ENCODE measurements around the gene ZNF821.
A peak's percentile ranks its signal among the peaks of the same experiment; 100 is the strongest.
"Not testable (repeated sequence)": the region's sequence is repeated elsewhere in the genome, so short reads cannot be mapped to it uniquely, and the experiment has no call there.

ZNF821 gene

DNA sequence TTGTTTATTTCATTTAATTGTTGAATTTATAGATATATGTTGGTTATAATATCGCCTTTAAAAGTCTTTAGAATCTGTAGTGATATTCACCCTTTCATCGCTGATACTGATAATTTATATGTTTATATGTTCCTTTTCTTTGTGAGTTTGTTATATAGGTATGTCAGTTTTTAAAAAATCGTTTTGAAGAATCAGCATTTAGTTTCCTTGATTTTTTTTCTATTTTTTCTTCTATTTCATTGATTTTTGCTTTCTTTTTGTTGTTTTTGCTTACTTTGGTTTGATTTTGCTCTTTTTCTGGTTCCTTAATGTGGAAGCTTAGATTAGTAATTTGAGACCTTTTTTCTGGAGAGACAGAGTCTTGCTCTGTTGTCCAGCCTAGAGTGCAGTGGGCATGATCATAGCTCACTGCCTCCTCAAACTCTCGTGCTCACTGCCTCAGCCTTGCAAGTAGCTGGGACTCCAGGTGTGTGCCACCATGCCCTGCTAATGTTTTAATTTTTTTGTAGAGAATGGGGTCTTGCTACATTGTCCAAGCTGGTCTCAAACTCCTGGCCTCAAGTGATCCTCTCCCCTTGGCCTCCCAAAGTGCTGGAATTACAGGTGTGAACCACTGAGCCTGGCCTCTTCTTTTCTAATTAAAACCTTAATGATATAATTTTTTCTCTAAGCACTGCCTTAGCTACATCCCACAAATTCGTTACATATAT lies 18.8 kb upstream of the ZNF821 start:
- DNase-seq (ENCODE audit: low spot score) = no peak

GRCh38 chr16:71899171-71899570 lies 15.2 kb upstream of the ZNF821 start:
- no peak for DNase-seq (ENCODE audit: low spot score)

DNA sequence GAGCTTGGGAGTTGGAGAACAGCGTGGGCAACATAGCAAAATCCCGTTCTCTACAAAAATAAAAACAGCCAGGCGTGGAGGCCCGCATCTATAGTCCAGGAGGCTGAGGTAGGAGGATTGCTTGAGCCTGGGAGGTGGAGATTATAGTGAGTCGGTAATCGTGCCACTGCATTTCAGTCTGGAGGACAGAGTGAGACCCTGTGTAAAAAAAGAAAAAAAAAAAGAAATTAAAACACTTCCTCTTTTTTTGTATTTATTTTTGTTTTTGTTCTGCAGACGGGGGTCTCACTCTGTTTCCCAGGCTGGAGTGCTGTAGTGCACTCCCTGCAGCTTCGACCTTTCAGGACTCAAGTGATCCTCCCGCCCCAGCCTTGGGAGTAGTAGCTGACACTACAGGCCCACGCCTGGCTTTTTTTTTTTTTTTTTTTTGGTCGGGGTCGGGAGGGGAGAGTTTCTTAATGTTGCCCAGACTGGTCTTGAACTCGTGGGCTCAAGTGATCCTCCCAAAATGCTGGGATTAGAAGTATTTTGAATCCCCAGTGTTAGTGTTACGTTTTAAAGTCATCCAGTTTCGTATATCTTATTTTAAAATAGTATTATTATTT lies 12.9 kb upstream of the ZNF821 start:
- no peak for DNase-seq (ENCODE audit: low spot score)

GRCh38 chr16:71895679-71896365 lies 11.8 kb upstream of the ZNF821 start:
- DNase-seq (ENCODE audit: low spot score) = no peak

GRCh38 chr16:71894921-71895678 lies 11.1 kb upstream of the ZNF821 start, which contains the start of gene IST1:
IST1 (plus strand) TSS chr16:71895531; CDS start chr16:71915641, 20,110 bp downstream.
- peak; percentile 97 for DNase-seq (ENCODE audit: low spot score)

DNA sequence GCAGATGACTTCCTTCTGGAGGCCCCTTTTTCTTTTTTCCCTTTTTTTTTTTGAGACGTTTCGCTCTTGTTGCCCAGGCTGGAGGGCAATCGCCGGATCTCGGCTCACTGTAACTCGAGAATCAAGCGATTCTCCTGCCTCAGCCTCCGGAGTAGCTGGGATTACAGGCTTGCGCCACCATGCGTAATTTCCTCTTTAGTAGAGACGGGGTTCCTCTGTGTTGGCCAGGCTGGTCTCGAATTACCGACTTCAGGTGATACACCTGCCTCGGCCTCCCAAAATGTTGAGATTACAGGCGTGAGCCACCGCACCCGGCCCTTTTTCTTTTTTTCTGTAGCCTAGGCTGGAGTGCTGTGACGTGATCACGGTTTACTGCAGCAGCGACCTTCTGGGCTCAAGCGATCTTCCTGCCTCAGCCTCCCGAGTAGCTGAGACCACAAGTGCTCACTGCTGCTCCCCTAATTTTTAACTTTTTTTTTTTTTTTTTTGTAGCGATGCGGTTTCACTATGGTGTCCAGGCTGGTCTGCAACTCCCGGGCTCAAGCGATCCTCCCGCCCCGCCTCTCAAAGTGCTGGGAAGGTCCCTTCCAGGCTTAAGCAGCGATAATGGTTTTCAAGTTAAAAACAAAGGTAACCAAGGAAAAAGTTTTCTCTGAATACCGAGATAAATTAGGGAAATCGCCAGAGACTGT lies 10.4 kb upstream of the ZNF821 start:
- no peak for DNase-seq (ENCODE audit: low spot score)

DNA sequence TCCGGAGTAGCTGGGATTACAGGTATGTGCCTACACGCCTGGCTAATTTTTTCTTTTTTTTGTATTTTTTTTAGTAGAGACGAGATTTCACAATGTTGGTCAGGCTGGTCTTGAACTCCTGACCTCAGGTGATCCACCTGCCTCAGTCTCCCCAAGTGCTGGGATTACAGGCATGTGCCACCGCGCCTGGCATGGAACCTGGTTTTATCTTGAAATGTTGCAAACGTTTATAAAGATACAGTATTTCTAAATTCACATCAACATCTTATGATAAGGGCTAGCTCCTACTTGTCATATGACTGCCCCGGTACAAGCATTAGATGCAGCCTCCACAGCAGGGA lies 9.9 kb upstream of the ZNF821 start:
- no peak for DNase-seq (ENCODE audit: low spot score)

GRCh38 chr16:71889147-71889546 lies 5.2 kb upstream of the ZNF821 start:
- DNase-seq (ENCODE audit: low spot score) = no peak

- no peak for DNase-seq (ENCODE audit: low spot score)
Measured at GRCh38 chr16:71885261-71885650, 1.3 kb upstream of the ZNF821 start.

- DNase-seq (ENCODE audit: low spot score) = peak; percentile 52
Measured at GRCh38 chr16:71883168-71883848, 674 bp downstream of the ZNF821 start.

DNA sequence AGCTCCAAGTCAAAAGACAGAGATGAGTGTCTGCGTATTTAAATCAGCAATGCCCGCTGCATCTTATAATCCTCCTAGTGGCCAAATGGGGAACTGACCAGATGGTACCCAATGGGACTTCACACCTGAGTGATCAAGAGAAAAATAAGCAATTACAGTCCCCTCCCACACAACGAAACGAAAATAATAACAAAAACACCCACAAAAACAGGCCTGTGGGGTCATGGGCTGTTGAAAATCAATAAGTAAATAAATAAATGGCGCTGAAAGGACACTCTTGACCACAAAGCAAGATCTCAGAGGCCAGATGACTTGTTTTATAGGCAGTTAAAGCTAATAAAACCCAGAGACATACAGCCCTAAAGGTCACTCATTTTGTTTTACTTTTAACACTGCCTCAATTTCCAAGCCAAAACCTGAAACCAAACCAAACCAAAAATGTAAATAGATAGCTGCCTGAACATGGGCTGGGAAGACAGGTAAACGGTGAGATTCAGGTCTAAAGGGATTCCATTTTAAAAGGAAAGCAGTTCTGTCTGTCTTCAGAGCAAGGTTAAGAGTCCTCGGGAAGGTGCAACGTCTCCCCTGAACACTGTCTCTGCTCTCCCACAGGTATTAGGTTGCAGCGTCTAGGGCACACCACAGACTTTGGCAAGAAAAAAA lies 1.3 kb downstream of the ZNF821 start:
- DNase-seq (ENCODE audit: low spot score) = peak; percentile 57

DNA sequence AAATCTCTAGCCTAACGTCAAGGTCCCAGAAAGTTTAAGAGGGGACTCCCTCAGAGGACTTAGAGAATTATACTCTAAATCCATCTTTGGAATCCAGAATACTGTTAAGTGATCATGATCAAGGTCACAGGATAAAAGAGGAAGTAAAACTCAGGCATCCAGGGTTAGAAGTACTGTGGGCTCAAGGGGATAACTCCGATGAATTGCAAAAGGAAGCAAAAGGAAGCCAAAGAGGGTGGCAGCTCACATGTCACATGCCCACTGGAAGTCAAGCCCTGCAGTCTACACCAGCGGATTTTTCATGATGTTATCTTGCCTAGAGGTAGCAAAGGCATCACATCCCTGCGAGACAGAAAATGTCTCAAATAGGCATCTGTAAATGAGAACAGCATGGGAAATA lies 3.8 kb downstream of the ZNF821 start:
- no peak for DNase-seq (ENCODE audit: low spot score)

DNA sequence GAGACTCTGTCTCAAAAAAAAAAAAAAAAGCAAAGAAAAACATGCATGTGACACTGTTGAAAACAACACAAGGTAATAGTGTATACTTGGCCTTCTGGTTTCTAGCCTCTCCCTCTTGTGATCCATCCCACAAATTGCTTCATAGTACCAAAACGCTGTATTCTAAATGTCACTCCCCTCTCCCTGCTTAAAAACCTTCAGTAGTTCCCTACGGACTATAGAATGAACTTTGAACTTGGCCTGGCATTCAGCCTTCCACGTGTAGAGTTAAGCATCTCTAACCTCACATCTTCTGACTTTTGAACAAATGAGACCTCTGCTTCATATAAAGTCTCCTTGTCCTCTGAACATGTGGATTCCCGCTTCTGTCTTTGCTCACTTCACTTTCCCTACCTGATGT lies 5.1 kb downstream of the ZNF821 start:
- DNase-seq (ENCODE audit: low spot score) = no peak

DNA sequence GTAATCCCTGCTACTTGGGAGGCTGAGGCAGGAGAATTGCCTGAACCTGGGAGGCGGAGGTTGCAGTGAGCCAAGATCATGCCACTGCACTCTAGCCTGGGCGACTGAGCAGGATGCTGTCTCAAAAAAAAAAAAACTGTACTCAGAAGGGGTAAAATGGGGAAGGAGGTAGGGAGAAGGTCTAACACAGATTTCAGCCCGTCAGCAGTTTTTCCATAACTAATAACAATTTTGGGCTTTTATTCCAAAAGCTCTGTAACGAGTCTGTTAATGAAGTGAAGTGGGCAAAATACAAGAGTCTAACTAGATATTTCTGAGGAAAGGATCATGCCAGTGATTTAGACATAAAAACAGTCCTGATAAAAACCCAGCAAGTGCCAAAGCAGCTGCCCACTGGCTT lies 10.8 kb downstream of the ZNF821 start:
- DNase-seq (ENCODE audit: low spot score) = no peak

- DNase-seq (ENCODE audit: low spot score) = no peak
Measured at GRCh38 chr16:71870818-71871217, 13.2 kb downstream of the ZNF821 start.

GRCh38 chr16:71869089-71869488 lies 14.9 kb downstream of the ZNF821 start:
- DNase-seq (ENCODE audit: low spot score) = no peak

- no peak for DNase-seq (ENCODE audit: low spot score)
Measured at GRCh38 chr16:71867939-71868338, 16.0 kb downstream of the ZNF821 start.

- not testable (repeated sequence) for DNase-seq (ENCODE audit: low spot score)
Measured at GRCh38 chr16:71867175-71867574, 16.8 kb downstream of the ZNF821 start.

GRCh38 chr16:71865173-71865863 lies 18.7 kb downstream of the ZNF821 start:
- no peak for DNase-seq (ENCODE audit: low spot score)

- no peak for DNase-seq (ENCODE audit: low spot score)
Measured at GRCh38 chr16:71863995-71864394, 20.0 kb downstream of the ZNF821 start.
